ENCODE measurements around the gene ATAD1.

- TF ChIP-seq CTCF (conservative IDR thresholded peaks at IDR 0.05 in 1 of 2, IDR thresholded peaks at IDR 0.05 in 1 of 2; ENCODE audit: low read depth in 1 of 2, low read length in 2 of 2): no peak
- no peak for TF ChIP-seq EZH2 (IDR thresholded peaks at IDR 0.05; ENCODE audit: low read length, missing control alignments)
Observed at GRCh38 chr10:87829986-87830729, 12.1 kb upstream of the ATAD1 start.

All from fibroblast of lung (primary cell).